Ascending aorta (tissue), 2 donors: ENCODE data around the gene TRABD. TPM values are rescaled to one million over a fixed set of nuclear protein-coding genes. Genes with fewer than 3 reads are reported as not detected.

Experiments used
- DNase-seq, 2 donors: peaks; one replicate each; pipeline ENCODE4 v3.0.0-alpha.2; 2019; ENCODE audit warnings: low spot score in 2 of 2
- H3K27ac ChIP-seq, 2 donors: fragments of 200-600 bp; sonication (generic); one replicate each; pipeline ENCODE4 v1.5.1; 2016 to 2017; ENCODE audit warnings: mild to moderate bottlenecking in 1 of 2
- H3K27me3 ChIP-seq: fragments of 200-600 bp; sonication (generic); one replicate; pipeline ENCODE4 v1.5.1; 2017
- H3K36me3 ChIP-seq, 2 donors: fragments of 200-600 bp; sonication (generic); one replicate each; pipeline ENCODE4 v1.5.1; 2016
- H3K4me1 ChIP-seq, 2 donors: fragments of 200-600 bp; sonication (generic); one replicate each; pipeline ENCODE4 v1.5.1; 2016 to 2017; ENCODE audit warnings: mild to moderate bottlenecking in 1 of 2
- H3K4me3 ChIP-seq, 2 donors: fragments of 200-600 bp; sonication (generic); one replicate each; pipeline ENCODE4 v1.5.1; 2016 to 2017; ENCODE audit warnings: mild to moderate bottlenecking in 1 of 2
- H3K9me3 ChIP-seq, 2 donors: fragments of 200-600 bp; sonication (generic); one replicate each; pipeline ENCODE4 v1.5.1; 2016
- intact Hi-C: fragments of 100-400 bp; cut with DNase I; formaldehyde crosslinking; loops from one replicate; pipeline ENCODE4 v1.15.1; 2023
- total RNA-seq: library from RNA; depleted of rRNA; stranded (reverse); fragments of >200 nt; gene quantifications from one replicate; pipeline ENCODE4 v1.1.0, GENCODE V29; 2016
- TF ChIP-seq, protein P1 (sequence below), 3 experiments: fragments of 200-600 bp in 2 of 3; fragments of 450-650 bp in 1 of 3; sonication (generic) in 2 of 3; IDR thresholded peaks; one replicate each; pipeline ENCODE4 v1.5.1; 2016 to 2019; ENCODE audit warnings: antibody characterized with exemption in 3 of 3, mild to moderate bottlenecking in 1 of 3, moderate library complexity in 1 of 3

TRABD gene
- total RNA-seq, 1 donor from 2014 or later, result 91.4 TPM

GRCh38 chr22:50193621-50194020, 7.9 kb downstream of the TRABD start:
- peaks cover 24 to 33% of the 10 kb centered on the region in 2 donors for H3K36me3 ChIP-seq
- no peak overlapping the region for H3K4me3 ChIP-seq
- no peak for DNase-seq
- H3K9me3 ChIP-seq, result no peaks in the 10 kb centered on the region
- H3K4me1 ChIP-seq, result peaks cover 9 to 24% of the 10 kb centered on the region in 2 donors
- intact Hi-C loops, result no loop called here
- no peaks in the 10 kb centered on the region for H3K27me3 ChIP-seq
- H3K27ac ChIP-seq, result no peak overlapping the region
- TF ChIP-seq, protein P1, sequence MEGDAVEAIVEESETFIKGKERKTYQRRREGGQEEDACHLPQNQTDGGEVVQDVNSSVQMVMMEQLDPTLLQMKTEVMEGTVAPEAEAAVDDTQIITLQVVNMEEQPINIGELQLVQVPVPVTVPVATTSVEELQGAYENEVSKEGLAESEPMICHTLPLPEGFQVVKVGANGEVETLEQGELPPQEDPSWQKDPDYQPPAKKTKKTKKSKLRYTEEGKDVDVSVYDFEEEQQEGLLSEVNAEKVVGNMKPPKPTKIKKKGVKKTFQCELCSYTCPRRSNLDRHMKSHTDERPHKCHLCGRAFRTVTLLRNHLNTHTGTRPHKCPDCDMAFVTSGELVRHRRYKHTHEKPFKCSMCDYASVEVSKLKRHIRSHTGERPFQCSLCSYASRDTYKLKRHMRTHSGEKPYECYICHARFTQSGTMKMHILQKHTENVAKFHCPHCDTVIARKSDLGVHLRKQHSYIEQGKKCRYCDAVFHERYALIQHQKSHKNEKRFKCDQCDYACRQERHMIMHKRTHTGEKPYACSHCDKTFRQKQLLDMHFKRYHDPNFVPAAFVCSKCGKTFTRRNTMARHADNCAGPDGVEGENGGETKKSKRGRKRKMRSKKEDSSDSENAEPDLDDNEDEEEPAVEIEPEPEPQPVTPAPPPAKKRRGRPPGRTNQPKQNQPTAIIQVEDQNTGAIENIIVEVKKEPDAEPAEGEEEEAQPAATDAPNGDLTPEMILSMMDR (IDR thresholded peaks at IDR 0.05), result no peak

- no peaks in the 10 kb centered on the region for H3K9me3 ChIP-seq
- DNase-seq, result no peak
- H3K4me3 ChIP-seq, result no peak overlapping the region
- H3K4me1 ChIP-seq, result peaks cover 9 to 20% of the 10 kb centered on the region in 2 donors
- intact Hi-C loops, result no loop called here
- no peaks in the 10 kb centered on the region for H3K27me3 ChIP-seq
- peaks cover 24 to 33% of the 10 kb centered on the region in 2 donors for H3K36me3 ChIP-seq
- TF ChIP-seq, protein P1 (IDR thresholded peaks at IDR 0.05), result no peak
- H3K27ac ChIP-seq, result no peak overlapping the region
Measured at GRCh38 chr22:50194037-50194805, 8.5 kb downstream of the TRABD start.

GRCh38 chr22:50196256-50196655, 10.5 kb downstream of the TRABD start:
- peaks cover 5 to 6% of the 10 kb centered on the region in 2 donors for H3K4me1 ChIP-seq
- no peak overlapping the region for H3K27ac ChIP-seq
- H3K36me3 ChIP-seq, result peaks cover 24 to 33% of the 10 kb centered on the region in 2 donors
- no peak for DNase-seq
- H3K4me3 ChIP-seq, result no peak overlapping the region
- H3K27me3 ChIP-seq, result no peaks in the 10 kb centered on the region
- TF ChIP-seq, protein P1 (IDR thresholded peaks at IDR 0.05), result no peak
- H3K9me3 ChIP-seq, result no peaks in the 10 kb centered on the region
- intact Hi-C loops, result no loop called here

DNA sequence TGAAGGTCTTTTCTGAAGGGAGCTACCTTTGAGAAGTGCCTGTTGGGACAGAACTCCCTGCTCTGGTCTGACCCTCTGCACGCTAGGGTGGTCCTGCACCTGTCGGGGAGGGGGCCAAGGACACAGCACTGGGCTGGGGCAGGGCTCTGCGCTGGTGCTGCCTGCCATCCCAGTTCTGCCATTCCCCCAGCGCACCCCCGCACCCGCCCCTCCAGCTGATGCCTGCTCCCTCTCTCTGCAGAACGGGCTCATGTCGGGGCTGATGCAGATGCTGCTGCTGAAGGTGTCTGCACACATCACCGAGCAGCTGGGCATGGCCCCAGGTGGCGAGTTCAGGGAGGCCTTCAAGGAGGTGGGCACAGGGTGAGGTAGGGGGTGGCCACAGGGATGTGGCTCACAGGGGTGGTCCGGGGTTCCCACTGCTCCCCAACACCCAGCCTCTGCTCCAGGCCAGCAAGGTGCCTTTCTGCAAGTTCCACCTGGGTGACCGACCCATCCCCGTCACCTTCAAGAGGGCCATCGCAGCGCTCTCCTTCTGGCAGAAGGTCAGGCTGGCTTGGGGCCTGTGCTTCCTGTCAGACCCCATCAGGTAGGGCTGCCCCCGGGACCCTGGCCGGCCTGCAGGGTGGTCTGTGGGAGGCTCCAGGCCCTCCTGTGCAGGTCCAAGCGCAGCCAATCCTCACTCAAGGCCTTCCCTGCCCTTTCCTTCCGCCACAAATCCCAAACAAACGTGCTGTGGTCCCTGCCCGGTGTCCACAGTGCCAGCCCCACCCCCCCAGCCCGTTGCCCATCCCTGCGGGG, 11.5 kb downstream of the TRABD start:
- Histone ChIP-seq H3K36me3 (peaks cover 24 to 33% of the 10 kb centered on the region in 2 donors), H3K4me1 (peaks cover 11 to 12% of the 10 kb centered on the region in 2 donors), H3K27me3 (no peaks in the 10 kb centered on the region), H3K9me3 (no peaks in the 10 kb centered on the region), H3K27ac (no peak overlapping the region), H3K4me3 (no peak overlapping the region)
- DNase-seq, result no peak
- TF ChIP-seq, protein P1 (IDR thresholded peaks at IDR 0.05), result no peak
- intact Hi-C loops, result no loop called here

- no peak for DNase-seq
- peaks cover 13 to 14% of the 10 kb centered on the region in 2 donors for H3K4me1 ChIP-seq
- H3K9me3 ChIP-seq, result no peaks in the 10 kb centered on the region
- H3K27ac ChIP-seq, result no peak overlapping the region
- intact Hi-C loops, result no loop called here
- peaks cover 24 to 33% of the 10 kb centered on the region in 2 donors for H3K36me3 ChIP-seq
- TF ChIP-seq, protein P1 (IDR thresholded peaks at IDR 0.05), result no peak
- no peaks in the 10 kb centered on the region for H3K27me3 ChIP-seq
- H3K4me3 ChIP-seq, result no peak overlapping the region
Measured at GRCh38 chr22:50197856-50198623, 12.3 kb downstream of the TRABD start.
